Raji (cell line): Measurements from ENCODE around the gene ENO2.

Experiments used
- POLR2A ChIP-seq: IDR thresholded peaks from 2 replicates; pipeline ENCODE4 v1.6.1; 2011; ENCODE audit warnings: low read depth, low read length, control low read depth; ENCODE audit not compliant: insufficient read depth

ENO2 gene

GRCh38 chr12:6909421-6910145 is 4.8 kb upstream of the ENO2 start:
- no peak for TF ChIP-seq POLR2A

GRCh38 chr12:6912164-6912935 is 2.0 kb upstream of the ENO2 start:
- TF ChIP-seq POLR2A, result no peak

GRCh38 chr12:6914947-6915788 is 788 bp downstream of the ENO2 start:
- TF ChIP-seq POLR2A, result no peak

DNA sequence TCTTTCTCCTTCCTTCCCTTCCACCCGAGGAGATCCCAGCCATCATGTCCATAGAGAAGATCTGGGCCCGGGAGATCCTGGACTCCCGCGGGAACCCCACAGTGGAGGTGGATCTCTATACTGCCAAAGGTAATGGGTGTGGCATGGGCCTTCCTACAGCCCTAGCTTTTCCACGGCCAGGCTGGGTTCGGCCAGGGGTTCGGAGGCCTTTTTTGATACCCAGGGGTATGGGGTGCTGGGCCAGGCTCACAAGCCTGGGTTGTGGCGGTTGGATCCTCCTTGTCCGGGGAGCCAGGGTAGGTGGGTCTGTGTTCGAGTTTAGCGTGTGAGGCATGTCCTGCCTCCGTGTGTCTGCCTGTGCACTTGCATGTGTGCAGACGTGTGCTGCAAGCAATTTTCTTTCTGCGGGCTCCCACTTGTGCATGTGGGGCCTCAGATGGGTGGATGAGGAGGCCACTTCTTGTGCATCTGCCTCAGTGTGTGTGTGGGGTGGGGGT is 1.5 kb downstream of the ENO2 start:
- no peak for TF ChIP-seq POLR2A

GRCh38 chr12:6916426-6917200 is 2.2 kb downstream of the ENO2 start:
- no peak for TF ChIP-seq POLR2A

DNA sequence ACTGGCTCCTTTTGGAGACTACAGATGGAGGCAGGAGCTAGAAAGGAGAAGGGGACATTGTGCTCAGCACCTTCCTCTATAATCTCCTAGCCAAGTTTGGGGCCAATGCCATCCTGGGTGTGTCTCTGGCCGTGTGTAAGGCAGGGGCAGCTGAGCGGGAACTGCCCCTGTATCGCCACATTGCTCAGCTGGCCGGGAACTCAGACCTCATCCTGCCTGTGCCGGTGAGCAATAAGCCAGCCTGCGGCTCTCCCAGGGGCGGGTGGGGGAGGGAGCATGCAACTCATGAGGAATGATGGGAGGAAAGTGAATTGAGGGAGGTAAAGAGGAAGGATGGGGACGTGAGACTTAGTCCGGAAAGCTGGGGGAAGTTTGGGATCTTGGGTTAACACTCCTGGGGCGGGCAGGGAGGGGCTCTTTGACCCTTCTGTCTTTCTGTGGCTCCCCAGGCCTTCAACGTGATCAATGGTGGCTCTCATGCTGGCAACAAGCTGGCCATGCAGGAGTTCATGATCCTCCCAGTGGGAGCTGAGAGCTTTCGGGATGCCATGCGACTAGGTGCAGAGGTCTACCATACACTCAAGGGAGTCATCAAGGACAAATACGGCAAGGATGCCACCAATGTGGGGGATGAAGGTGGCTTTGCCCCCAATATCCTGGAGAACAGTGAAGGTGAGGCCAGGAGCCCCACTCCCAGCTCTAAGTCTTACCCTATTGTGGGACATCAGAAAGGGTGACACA is 3.3 kb downstream of the ENO2 start:
- TF ChIP-seq POLR2A, result no peak

DNA sequence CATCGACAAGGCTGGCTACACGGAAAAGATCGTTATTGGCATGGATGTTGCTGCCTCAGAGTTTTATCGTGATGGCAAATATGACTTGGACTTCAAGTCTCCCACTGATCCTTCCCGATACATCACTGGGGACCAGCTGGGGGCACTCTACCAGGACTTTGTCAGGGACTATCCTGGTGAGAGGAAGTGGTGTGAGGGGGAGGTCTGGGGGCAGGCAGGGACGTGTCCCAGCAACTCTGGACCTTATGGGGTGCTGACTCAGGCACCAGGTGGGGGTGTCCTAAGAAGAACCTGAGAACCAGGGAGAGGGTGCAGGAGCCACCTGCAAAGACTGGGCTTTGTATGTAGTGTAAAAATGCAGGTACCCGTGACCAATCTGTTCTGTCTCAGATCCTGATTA is 5.2 kb downstream of the ENO2 start:
- TF ChIP-seq POLR2A, result no peak

- TF ChIP-seq POLR2A, result no peak
Observed at GRCh38 chr12:6921539-6921938, 7.2 kb downstream of the ENO2 start.

DNA sequence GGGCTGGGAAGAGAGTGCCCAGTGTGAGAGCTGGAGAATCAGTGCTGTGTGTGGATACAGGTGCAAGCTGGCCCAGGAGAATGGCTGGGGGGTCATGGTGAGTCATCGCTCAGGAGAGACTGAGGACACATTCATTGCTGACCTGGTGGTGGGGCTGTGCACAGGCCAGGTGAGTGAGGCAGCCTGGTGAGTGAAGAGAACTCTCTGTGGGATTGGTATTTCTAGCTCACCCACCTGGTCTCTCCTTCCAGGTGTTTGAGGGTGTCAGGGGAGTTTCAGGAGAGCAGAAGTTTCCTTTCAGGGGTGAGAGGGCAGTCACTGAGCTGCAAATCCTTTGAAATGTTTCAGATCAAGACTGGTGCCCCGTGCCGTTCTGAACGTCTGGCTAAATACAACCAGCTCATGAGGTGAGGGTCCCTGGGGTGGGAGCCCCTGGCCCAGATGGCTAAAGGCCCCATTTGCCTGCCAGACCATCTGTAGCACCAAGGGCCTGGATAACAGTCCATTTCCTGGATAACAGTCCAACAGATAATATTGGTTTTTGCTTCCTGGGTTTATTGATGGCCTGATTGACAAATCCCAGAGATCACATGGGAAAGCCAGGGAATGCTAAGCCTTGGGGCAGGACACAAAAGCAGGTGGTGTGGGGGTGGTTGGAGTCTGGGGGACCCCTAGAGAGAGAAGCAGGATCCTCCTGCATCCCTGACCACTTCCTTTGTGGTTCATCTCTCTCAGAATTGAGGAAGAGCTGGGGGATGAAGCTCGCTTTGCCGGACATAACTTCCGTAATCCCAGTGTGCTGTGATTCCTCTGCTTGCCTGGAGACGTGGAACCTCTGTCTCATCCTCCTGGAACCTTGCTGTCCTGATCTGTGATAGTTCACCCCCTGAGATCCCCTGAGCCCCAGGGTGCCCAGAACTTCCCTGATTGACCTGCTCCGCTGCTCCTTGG is 7.9 kb downstream of the ENO2 start:
- TF ChIP-seq POLR2A, result no peak

DNA sequence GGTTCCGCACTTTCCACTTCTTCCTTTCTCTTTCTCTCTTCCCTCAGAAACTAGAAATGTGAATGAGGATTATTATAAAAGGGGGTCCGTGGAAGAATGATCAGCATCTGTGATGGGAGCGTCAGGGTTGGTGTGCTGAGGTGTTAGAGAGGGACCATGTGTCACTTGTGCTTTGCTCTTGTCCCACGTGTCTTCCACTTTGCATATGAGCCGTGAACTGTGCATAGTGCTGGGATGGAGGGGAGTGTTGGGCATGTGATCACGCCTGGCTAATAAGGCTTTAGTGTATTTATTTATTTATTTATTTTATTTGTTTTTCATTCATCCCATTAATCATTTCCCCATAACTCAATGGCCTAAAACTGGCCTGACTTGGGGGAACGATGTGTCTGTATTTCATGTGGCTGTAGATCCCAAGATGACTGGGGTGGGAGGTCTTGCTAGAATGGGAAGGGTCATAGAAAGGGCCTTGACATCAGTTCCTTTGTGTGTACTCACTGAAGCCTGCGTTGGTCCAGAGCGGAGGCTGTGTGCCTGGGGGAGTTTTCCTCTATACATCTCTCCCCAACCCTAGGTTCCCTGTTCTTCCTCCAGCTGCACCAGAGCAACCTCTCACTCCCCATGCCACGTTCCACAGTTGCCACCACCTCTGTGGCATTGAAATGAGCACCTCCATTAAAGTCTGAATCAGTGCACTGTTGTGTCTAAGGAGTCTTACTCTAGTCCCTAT is 8.8 kb downstream of the ENO2 start:
- TF ChIP-seq POLR2A, result no peak

- no peak for TF ChIP-seq POLR2A
Observed at GRCh38 chr12:6923851-6924250, 9.5 kb downstream of the ENO2 start.

- no peak for TF ChIP-seq POLR2A
Observed at GRCh38 chr12:6925239-6925539, 10.8 kb downstream of the ENO2 start.
